GM10266 (cell line): ENCODE measurements around the gene THOP1.
A peak's percentile ranks its signal among the peaks of the same experiment; 100 is the strongest.

Source experiments
- DNase-seq: peaks from one replicate; pipeline ENCODE4 v3.0.0; 2012; ENCODE audit errors: extremely low spot score
- TF ChIP-seq, protein P1 (sequence below): IDR thresholded peaks from 2 replicates; pipeline ENCODE4 v1.5.1; 2012; ENCODE audit warnings: mild to moderate bottlenecking, low read depth; ENCODE audit not compliant: control insufficient read depth, insufficient read depth; ENCODE audit errors: missing control alignments

Gene THOP1

DNA sequence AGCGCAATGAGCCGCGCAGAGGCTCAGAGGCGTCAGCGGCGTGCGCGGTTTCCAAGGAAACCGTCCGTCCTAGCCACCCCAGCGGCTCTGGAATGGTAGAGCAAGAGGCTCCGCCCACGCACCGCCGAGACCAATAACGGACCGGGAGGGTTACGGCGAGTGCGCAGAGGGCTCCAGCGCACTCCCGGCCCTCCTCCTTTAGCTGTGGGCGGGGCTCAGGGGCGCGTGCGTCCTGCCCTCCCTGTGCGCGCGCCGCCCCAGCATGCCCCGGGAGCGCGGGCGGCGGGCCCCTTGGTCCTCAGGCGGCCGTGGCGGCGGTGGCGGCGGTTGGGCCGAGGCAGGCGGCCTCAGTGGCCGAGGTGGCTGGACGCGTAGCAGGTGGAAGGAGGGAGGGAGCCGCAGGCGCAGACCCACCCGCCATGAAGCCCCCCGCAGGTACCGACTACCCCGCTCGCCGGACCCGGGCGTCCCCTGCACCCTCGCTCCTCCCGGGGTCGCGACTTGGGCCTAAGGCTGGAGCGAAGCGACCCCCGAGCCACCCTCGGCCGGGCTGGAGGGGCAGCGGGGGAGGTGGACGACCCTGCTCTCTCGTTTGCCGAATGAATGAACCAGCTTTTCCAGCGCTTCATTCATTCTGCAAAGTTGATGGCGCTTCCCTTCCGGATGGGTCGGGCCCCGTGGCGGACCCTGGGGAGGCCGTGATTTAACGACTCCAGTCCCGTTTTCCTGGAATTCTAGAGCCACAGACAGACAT is at the start of gene THOP1:
THOP1 (plus strand) TSS at position 260 of the 754 bp plus-strand sequence; CDS start at position 420, 160 bp downstream.
- TF ChIP-seq, protein P1, sequence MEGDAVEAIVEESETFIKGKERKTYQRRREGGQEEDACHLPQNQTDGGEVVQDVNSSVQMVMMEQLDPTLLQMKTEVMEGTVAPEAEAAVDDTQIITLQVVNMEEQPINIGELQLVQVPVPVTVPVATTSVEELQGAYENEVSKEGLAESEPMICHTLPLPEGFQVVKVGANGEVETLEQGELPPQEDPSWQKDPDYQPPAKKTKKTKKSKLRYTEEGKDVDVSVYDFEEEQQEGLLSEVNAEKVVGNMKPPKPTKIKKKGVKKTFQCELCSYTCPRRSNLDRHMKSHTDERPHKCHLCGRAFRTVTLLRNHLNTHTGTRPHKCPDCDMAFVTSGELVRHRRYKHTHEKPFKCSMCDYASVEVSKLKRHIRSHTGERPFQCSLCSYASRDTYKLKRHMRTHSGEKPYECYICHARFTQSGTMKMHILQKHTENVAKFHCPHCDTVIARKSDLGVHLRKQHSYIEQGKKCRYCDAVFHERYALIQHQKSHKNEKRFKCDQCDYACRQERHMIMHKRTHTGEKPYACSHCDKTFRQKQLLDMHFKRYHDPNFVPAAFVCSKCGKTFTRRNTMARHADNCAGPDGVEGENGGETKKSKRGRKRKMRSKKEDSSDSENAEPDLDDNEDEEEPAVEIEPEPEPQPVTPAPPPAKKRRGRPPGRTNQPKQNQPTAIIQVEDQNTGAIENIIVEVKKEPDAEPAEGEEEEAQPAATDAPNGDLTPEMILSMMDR, result no peak
- peak; percentile 99 for DNase-seq

DNA sequence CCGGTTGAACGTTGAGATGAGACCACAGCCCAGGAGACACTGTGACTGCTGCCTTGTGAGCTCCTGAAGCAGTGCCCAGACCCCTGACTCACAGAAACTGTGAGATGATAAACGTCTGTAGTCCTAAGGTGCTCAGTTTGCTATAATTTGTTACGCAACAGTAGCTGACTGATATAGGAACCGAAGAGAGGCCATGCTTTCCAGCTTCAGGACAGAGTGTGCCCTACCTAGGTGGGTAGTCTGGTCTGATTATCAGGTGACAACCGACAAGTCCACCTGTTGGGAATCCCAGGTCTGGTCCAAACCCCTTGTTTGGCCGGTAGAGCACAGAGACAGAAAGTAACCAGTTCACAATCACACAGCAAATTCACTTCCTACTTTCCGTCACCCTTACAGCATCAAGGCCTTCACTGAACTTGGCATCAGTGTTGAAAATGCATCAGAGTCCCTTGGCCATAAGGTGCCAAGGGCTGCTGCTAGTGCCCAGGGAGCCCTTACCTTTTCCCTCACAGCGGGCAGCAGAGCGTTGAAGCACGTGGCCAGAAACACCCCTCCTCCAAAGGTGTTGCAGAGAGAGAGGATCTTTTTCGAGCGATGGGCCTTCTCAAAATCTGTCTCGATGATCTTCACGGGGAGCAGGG is 48.6 kb upstream of the THOP1 start:
- DNase-seq, result no peak

DNA sequence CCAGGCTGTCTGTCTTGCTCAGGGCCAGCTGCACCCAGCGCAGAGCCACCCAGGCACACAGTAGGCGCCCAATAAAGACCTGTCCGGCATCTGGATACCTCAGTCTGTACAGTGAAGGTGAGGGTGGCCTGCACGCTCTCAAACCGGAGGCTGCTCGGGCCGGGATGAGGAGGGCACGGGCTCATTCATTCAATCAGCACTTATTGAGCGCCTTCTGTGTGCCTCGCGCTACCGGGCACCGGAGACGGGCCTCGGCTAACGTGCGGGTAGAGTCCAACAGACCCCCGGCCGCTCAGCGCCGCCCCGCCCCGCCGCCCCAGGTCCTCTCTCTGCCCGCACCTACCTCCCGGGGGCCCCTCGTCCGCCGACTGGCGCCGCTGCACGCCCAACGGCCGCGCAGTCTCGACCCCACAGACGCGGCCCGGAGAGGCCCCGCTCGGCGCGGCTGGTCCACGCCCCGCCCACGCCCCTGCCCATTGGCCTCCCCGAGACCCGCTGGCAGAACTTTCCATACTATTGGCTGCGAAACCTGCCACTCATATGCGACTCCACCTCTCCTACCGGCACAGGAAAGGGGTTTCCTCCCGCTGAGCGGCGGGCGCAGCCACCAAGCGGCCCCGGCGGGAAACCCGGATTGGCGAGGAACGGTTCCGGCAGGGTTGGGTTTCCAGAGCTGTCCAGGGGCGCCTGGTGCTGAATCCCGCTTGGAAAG is 45.5 kb upstream of the THOP1 start, which contains the start of gene SLC39A3:
SLC39A3 (minus strand) TSS at position 416 of the 712 bp plus-strand sequence. CDS start 2,760 bp downstream, outside the sequence.
- TF ChIP-seq, protein P1, result no peak
- peak; percentile 100 for DNase-seq

More for the DNA sequence above, 48.6 kb upstream of the THOP1 start:
- TF ChIP-seq, protein P1, result no peak

DNA sequence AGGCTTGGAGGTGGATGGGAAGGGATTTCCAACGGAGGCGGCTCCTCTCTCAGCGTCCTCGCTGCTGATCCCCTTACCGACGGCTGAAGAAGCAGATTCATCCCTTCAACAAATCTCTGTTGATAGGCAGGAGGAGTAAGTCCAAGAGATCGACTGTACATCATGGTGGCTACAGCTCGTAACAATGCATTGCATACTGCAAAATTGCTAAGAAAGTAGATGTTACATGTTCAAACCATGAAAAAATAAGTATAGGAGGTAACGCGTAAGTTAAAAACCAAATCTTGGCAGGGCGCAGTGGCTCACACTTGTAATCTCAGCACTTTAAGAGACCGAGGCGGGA is 45.0 kb upstream of the THOP1 start:
- TF ChIP-seq, protein P1, result no peak
- DNase-seq, result no peak

DNA sequence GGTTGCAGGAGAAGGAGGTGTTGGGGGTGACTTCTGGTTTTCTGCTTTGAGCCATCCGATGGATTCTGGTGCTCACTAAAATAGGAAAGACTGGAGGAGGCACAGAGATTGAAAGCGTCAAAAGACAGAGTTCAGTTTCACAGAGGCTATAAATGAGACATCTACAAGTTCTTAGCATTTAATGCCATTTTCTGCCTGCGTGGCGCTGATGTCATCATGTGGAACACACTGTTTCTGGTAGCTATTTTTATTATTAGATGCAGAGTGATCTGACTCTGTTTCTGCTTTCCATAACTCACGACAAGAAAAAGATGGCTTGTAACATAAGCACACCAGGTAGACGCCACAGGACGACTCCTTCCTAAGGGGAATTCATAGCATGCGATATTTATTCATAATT is 42.2 kb upstream of the THOP1 start:
- TF ChIP-seq, protein P1, result no peak
- DNase-seq, result no peak

DNA sequence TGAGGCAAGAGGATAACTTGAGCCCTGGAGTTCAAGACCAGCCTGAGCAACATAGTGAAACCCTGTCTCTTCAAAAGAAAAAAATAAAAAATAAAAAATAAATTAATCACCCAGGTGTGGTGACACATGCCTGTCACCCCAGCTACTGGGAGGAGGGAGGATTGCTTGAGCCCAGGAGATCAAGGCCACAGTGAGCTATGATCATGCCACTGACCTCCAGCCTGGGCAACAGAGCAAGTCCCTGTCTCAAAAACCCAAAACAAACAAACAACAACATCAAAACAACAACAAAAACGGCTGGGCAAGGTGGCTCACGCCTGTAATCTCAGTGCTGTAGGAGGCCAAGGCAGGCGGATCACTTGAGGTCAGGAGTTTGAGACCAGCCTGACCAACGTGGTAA is 41.2 kb upstream of the THOP1 start:
- DNase-seq, result no peak
- TF ChIP-seq, protein P1, result no peak

DNA sequence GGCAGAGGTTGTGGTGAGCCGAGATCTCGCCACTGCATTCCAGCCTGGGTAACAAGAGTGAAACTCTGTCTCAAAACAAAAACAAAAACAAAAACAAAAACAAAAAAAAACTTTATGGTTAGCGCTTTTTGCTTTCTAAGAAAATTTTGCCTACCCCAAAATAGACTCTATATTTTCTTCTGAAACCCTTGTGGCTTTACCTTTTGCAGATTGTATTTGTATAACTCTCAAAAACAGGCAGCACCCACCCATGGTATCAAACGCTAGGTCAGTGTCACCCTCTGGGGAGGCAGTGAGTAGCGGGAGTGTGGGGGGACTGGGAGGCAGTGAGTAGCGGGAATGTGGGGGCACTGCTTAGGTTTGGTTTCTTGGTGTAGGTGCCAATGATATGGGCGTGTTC is 38.0 kb upstream of the THOP1 start:
- TF ChIP-seq, protein P1, result no peak
- no peak for DNase-seq
